ENCODE measurements around the gene SLC6A19.

Gene SLC6A19

DNA sequence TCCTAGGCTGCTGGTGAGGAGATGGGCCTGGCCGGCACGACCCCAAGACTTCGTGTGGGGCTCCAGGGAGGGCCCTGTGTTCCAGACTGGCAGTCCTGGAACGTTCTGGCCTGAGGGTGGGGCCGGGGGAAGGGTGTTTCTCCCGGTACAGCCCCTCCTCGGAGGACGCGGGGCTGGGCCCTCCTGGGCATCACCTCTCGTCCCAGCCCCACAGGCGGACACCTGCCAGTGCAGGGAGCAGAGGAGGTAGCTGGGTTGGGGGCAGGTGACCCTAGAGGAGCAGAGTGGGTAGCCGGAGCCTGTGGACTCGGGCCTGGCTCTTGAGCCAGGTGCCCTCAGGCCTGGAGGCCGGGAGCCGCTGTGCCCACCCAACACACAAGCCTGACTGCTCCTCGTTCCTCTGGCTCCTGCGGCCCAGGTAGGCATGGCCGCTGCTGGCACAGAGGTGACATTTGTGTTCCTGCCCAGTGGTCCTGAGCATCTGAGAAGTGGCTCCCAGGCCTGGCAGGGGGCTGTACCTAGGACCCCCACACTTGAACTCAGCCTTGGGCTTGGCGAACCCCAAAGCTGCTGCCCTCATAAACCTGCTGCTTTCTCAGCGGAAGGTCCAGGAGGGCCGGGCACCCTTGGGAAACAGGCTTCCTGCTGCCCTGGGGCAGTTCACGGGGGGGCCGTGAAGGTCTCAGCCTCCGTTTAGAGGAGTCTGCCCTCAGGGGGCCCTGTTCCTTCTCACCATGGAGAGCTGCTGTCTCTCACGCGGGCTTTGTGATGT is 817 bp downstream of the SLC6A19 start:
- TF ChIP-seq, protein P1, sequence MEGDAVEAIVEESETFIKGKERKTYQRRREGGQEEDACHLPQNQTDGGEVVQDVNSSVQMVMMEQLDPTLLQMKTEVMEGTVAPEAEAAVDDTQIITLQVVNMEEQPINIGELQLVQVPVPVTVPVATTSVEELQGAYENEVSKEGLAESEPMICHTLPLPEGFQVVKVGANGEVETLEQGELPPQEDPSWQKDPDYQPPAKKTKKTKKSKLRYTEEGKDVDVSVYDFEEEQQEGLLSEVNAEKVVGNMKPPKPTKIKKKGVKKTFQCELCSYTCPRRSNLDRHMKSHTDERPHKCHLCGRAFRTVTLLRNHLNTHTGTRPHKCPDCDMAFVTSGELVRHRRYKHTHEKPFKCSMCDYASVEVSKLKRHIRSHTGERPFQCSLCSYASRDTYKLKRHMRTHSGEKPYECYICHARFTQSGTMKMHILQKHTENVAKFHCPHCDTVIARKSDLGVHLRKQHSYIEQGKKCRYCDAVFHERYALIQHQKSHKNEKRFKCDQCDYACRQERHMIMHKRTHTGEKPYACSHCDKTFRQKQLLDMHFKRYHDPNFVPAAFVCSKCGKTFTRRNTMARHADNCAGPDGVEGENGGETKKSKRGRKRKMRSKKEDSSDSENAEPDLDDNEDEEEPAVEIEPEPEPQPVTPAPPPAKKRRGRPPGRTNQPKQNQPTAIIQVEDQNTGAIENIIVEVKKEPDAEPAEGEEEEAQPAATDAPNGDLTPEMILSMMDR (IDR thresholded peaks at IDR 0.05; ENCODE audit: control extremely low read depth, extremely low read depth, low read depth, missing control alignments) = no peak
- ChIA-PET CTCF (interaction anchor here (1.1 kb wide), 1 partner anchor 14 kb away, joined by 3 read pairs; no protein-coding TSS in a partner anchor), POLR2A (no interaction called here)
- DNase-seq (ENCODE audit: extremely low spot score) = no peak

DNA sequence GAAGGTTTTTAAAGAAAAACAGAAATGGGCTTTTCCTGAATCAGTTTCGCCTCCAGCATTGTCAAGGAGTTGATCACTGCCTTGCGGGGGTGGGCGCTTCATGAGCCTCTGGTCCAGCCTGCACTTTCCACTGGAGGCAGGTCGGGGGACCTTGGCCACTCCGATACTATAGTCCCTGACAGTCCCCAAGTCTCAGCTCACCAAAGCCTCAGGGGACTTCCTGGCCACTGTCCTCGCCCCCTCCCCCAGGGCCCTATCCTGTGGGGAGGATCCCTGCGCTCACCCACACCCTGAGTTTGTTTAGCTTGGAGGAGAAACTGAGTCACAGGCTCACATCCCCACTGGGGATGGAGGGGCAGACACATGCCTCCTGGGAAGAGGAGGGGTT is 1.4 kb downstream of the SLC6A19 start:
- POLR2A ChIA-PET = no interaction called here

DNA sequence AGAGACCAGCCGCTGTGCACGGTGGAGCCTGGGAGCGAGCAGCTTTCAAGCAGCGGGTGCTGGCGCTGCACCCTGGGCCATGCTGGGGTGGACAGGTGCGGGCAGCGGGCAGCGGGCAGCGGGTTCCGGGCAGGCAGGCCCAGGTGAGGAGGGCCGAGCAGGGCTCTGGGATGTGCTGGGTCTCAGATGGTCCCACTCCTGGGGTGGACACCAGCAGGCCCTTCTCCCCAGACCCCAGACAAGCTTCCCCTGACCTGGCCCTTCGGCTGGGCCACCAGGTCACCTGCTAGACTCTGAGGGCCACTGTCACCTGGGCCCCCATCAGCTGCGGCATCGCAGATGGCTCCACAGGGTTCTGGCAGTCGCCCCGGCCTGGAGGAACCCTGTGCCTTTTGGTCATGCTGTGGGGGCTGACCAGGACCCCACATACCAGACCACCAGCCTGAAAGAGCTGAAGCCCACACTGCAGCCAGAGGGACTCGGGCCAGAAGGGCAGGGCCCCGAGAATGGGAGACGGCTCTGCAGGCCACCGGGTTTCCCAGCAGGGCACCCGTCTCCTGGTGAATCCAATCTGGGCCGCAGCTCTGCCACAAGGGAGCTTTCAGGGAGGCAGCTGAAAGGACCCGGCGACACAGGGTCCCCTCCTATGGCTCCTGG is 2.0 kb downstream of the SLC6A19 start:
- TF ChIP-seq, protein P1 (IDR thresholded peaks at IDR 0.05; ENCODE audit: control extremely low read depth, extremely low read depth, low read depth, missing control alignments) = no peak
- DNase-seq (ENCODE audit: extremely low spot score) = no peak
- ChIA-PET CTCF (no interaction called here), POLR2A (no interaction called here)

More for the DNA sequence above, 1.4 kb downstream of the SLC6A19 start:
- DNase-seq (ENCODE audit: extremely low spot score) = no peak
- TF ChIP-seq, protein P1 (IDR thresholded peaks at IDR 0.05; ENCODE audit: control extremely low read depth, extremely low read depth, low read depth, missing control alignments) = no peak
- CTCF ChIA-PET = interaction anchor here (1.1 kb wide), 1 partner anchor 13 kb away, joined by 3 read pairs; no protein-coding TSS in a partner anchor

DNA sequence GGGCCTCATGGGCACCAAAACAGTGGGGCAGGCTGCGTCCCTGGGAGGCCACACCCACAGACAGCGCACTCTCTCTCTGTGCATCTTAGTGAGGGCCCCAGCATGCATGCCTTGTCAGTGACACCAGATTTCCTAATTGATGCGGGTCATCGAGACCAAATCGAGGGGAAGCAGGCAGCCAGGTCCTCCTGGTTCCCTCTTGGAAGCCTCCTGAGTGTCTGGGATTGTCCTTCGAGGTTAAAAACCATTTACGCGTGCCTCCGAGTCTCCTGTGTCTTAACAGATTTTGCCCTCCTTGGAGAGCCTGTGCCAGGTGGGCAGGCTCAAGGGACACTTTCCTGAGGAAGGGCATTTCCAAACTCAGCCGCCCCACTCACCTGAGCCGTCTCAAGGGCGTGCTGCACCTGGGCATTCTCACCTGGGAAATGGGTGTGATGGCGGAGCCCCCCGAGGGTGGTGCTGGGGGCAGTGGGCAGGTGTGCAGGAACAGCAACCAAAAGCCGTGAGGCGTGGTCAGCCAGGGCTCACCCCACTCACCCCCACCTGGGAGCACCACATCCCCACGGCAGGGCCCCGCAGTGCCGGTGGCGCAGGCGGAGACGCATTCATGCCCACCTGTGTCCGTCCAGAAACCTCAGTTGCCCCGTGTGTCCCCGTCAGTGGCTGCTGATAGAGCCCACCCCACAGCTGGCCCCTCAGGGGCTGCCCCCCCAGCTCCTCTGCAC is 2.7 kb downstream of the SLC6A19 start:
- DNase-seq (ENCODE audit: extremely low spot score) = no peak
- TF ChIP-seq, protein P1 (IDR thresholded peaks at IDR 0.05; ENCODE audit: control extremely low read depth, extremely low read depth, low read depth, missing control alignments) = no peak
- CTCF ChIA-PET = no interaction called here
- POLR2A ChIA-PET = no interaction called here

DNA sequence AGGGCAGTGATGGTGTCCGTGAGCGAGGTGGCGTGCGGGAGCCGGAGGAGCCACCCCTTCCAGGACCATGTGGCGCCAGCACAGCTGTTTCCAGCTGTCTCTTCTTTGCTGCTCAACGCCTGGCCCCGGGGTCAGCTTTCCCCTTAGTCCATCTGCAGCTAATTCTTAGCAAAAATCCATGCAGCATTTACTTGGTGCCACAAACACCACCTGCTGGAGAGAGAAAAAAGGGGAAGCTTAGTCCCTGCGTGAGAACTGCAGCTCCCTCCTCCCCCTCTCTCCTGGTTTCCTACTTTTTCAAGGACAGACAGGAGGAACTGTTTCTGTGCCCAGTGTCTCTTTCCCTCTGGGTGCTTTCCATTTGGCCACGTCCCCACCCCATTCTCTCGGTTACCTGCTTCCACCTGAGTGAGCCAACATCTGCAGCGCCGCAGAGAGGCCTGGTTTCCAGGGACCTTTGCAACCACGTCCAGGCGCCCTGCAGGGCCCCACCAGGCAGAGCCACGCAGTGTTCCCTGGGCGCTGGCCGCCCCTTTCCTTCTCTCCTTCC is 3.4 kb downstream of the SLC6A19 start:
- DNase-seq (ENCODE audit: extremely low spot score) = no peak
- TF ChIP-seq, protein P1 (IDR thresholded peaks at IDR 0.05; ENCODE audit: control extremely low read depth, extremely low read depth, low read depth, missing control alignments) = no peak
- ChIA-PET POLR2A (no interaction called here), CTCF (no interaction called here)
